ENCODE data around the gene CHCHD3. TPM values are rescaled to one million over a fixed set of nuclear protein-coding genes. Genes with fewer than 3 reads are reported as not detected.

CHCHD3 gene
- total and polyA plus RNA-seq, 5 donors: 120 to 150 (median 140) TPM

GRCh38 chr7:133112976-133113375 lies 31.1 kb upstream of the CHCHD3 start:
- Histone ChIP-seq H3K4me3 (ENCODE audit: low read length) (no peak overlapping the region), H3K4me1 (ENCODE audit: control insufficient read depth, insufficient read depth, low read length) (no peaks in the 10 kb centered on the region), H3K9me3 (ENCODE audit: control insufficient read depth, low read length) (peaks cover 4% of the 10 kb centered on the region), H3K27ac (ENCODE audit: low read length) (no peak overlapping the region), H3K27me3 (ENCODE audit: control insufficient read depth, insufficient read depth) (no peaks in the 10 kb centered on the region)
- WGBS: 92% methylated on average over 2 of the region's 2 CpGs
- no peak for ATAC-seq
- no peak for DNase-seq
- intact Hi-C loops (cut with DNase I): no loop called here

GRCh38 chr7:133112335-133112734 lies 30.4 kb upstream of the CHCHD3 start:
- WGBS: 76% methylated on average over 3 of the region's 3 CpGs
- ATAC-seq (no peak), DNase-seq (no peak)
- H3K27ac ChIP-seq (ENCODE audit: low read length): no peak overlapping the region
- no peak overlapping the region for H3K4me3 ChIP-seq (ENCODE audit: low read length)
- intact Hi-C loops (cut with DNase I): no loop called here
- peaks cover 4% of the 10 kb centered on the region for H3K9me3 ChIP-seq (ENCODE audit: control insufficient read depth, low read length)
- H3K27me3 ChIP-seq (ENCODE audit: control insufficient read depth, insufficient read depth): no peaks in the 10 kb centered on the region
- no peaks in the 10 kb centered on the region for H3K4me1 ChIP-seq (ENCODE audit: control insufficient read depth, insufficient read depth, low read length)

GRCh38 chr7:133110312-133110711 lies 28.4 kb upstream of the CHCHD3 start:
- H3K27me3 ChIP-seq (ENCODE audit: control insufficient read depth, insufficient read depth): no peaks in the 10 kb centered on the region
- ATAC-seq (no peak), DNase-seq (no peak)
- no peak overlapping the region for H3K4me3 ChIP-seq (ENCODE audit: low read length)
- no peak overlapping the region for H3K27ac ChIP-seq (ENCODE audit: low read length)
- H3K4me1 ChIP-seq (ENCODE audit: control insufficient read depth, insufficient read depth, low read length): no peaks in the 10 kb centered on the region
- H3K9me3 ChIP-seq (ENCODE audit: control insufficient read depth, low read length): peaks cover 6% of the 10 kb centered on the region
- WGBS: 88% methylated on average over 4 of the region's 4 CpGs
- intact Hi-C loops (cut with DNase I): no loop called here

GRCh38 chr7:133109816-133110215 lies 27.9 kb upstream of the CHCHD3 start:
- no peak overlapping the region for H3K27ac ChIP-seq (ENCODE audit: low read length)
- intact Hi-C loops (cut with DNase I): no loop called here
- ATAC-seq (no peak), DNase-seq (no peak)
- H3K27me3 ChIP-seq (ENCODE audit: control insufficient read depth, insufficient read depth): no peaks in the 10 kb centered on the region
- no peak overlapping the region for H3K4me3 ChIP-seq (ENCODE audit: low read length)
- H3K4me1 ChIP-seq (ENCODE audit: control insufficient read depth, insufficient read depth, low read length): no peaks in the 10 kb centered on the region
- peaks cover 6% of the 10 kb centered on the region for H3K9me3 ChIP-seq (ENCODE audit: control insufficient read depth, low read length)

DNA sequence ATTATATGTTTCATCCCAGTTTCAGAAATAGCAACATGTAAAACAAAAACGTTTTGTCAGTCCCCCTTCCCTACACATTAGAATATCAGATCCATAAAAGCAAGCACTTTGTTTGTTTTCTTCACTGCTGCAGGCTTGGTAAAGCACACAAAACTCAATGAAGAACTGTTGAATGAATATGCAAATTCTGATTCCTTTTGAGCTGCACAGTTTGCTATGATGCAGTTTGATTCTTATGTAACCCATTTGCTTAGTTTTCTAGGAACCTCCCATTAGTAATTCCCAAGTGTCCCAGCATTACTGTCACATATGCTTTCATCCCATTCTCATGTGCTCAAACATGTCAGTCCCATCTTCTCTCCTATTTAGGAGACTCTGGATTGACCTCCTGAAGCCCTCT lies 26.1 kb upstream of the CHCHD3 start:
- Histone ChIP-seq H3K27me3 (ENCODE audit: control insufficient read depth, insufficient read depth) (no peaks in the 10 kb centered on the region), H3K27ac (ENCODE audit: low read length) (no peak overlapping the region), H3K4me3 (ENCODE audit: low read length) (no peak overlapping the region), H3K4me1 (ENCODE audit: control insufficient read depth, insufficient read depth, low read length) (no peaks in the 10 kb centered on the region), H3K9me3 (ENCODE audit: control insufficient read depth, low read length) (peaks cover 6% of the 10 kb centered on the region)
- no peak for DNase-seq
- ATAC-seq: no peak
- intact Hi-C loops (cut with DNase I): no loop called here
- WGBS: 39% methylated on average over 1 of the region's 1 CpG

- DNase-seq (no peak), ATAC-seq (no peak)
- Histone ChIP-seq H3K4me3 (ENCODE audit: low read length) (no peak overlapping the region), H3K27ac (ENCODE audit: low read length) (no peak overlapping the region), H3K9me3 (ENCODE audit: control insufficient read depth, low read length) (peaks cover 2% of the 10 kb centered on the region), H3K4me1 (ENCODE audit: control insufficient read depth, insufficient read depth, low read length) (no peaks in the 10 kb centered on the region), H3K27me3 (ENCODE audit: control insufficient read depth, insufficient read depth) (no peaks in the 10 kb centered on the region)
- intact Hi-C loops (cut with DNase I): no loop called here
- 81% methylated on average over 6 of the region's 6 CpGs for WGBS
These were observed 20.6 kb upstream of the CHCHD3 start for GRCh38 chr7:133102276-133103060.

- H3K4me3 ChIP-seq (ENCODE audit: low read length): no peak overlapping the region
- no peaks in the 10 kb centered on the region for H3K27me3 ChIP-seq (ENCODE audit: control insufficient read depth, insufficient read depth)
- H3K27ac ChIP-seq (ENCODE audit: low read length): no peak overlapping the region
- 58% methylated on average over 3 of the region's 3 CpGs for WGBS
- ATAC-seq (no peak), DNase-seq (no peak)
- intact Hi-C loops (cut with DNase I): no loop called here
- H3K9me3 ChIP-seq (ENCODE audit: control insufficient read depth, low read length): no peaks in the 10 kb centered on the region
- no peaks in the 10 kb centered on the region for H3K4me1 ChIP-seq (ENCODE audit: control insufficient read depth, insufficient read depth, low read length)
These were observed 17.9 kb upstream of the CHCHD3 start for GRCh38 chr7:133099633-133100286.

DNA sequence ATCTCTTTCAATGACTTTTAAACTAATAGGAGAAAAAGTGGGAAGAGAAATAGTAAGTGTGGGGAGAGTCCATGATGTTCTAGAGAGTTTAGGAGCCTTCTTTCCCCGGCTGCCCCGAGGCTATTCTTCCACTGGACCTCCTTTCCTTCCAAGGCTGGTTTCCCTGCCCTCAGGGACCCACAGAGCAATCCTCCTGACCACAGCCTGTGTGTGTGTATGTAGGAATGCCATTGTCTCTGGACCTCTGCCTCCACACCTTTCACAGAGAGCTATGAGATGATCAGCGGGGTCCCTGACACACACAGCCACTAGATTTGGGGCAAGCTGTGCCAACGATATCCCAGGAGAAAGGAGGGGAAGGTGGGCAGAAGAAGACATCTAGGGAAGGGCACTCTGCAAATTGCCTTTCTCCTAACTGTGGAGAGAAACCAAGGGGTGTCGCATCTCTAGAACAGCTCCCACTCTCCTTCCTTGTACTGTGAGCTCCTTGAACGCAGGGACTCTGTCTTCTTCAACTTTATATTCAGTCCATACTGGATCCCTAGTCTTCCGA lies 13.3 kb upstream of the CHCHD3 start:
- Histone ChIP-seq H3K4me3 (ENCODE audit: low read length) (no peak overlapping the region), H3K9me3 (ENCODE audit: control insufficient read depth, low read length) (no peaks in the 10 kb centered on the region), H3K27ac (ENCODE audit: low read length) (no peak overlapping the region), H3K27me3 (ENCODE audit: control insufficient read depth, insufficient read depth) (no peaks in the 10 kb centered on the region), H3K4me1 (ENCODE audit: control insufficient read depth, insufficient read depth, low read length) (no peaks in the 10 kb centered on the region)
- no peak for ATAC-seq
- 72% methylated on average over 7 of the region's 7 CpGs for WGBS
- intact Hi-C loops (cut with DNase I): no loop called here
- DNase-seq: no peak

- intact Hi-C loops (cut with DNase I): no loop called here
- no peak for ATAC-seq
- Histone ChIP-seq H3K4me1 (ENCODE audit: control insufficient read depth, insufficient read depth, low read length) (no peaks in the 10 kb centered on the region), H3K9me3 (ENCODE audit: control insufficient read depth, low read length) (no peaks in the 10 kb centered on the region), H3K27me3 (ENCODE audit: control insufficient read depth, insufficient read depth) (no peaks in the 10 kb centered on the region), H3K27ac (ENCODE audit: low read length) (no peak overlapping the region), H3K4me3 (ENCODE audit: low read length) (no peak overlapping the region)
- no peak for DNase-seq
- 90% methylated on average over 3 of the region's 3 CpGs for WGBS
These were observed 10.1 kb upstream of the CHCHD3 start for GRCh38 chr7:133091943-133092464.

GRCh38 chr7:133082390-133082766 lies 488 bp upstream of the CHCHD3 start:
- H3K4me1 ChIP-seq (ENCODE audit: control insufficient read depth, insufficient read depth, low read length): peaks cover 2% of the 10 kb centered on the region
- H3K27ac ChIP-seq (ENCODE audit: low read length): no peak overlapping the region
- ATAC-seq (no peak), DNase-seq (no peak)
- no peaks in the 10 kb centered on the region for H3K27me3 ChIP-seq (ENCODE audit: control insufficient read depth, insufficient read depth)
- WGBS: 90% methylated on average over 3 of the region's 3 CpGs
- no peaks in the 10 kb centered on the region for H3K9me3 ChIP-seq (ENCODE audit: control insufficient read depth, low read length)
- intact Hi-C loops (cut with DNase I): no loop called here
- no peak overlapping the region for H3K4me3 ChIP-seq (ENCODE audit: low read length)

GRCh38 chr7:133081119-133081598 lies 731 bp downstream of the CHCHD3 start:
- peaks cover 2% of the 10 kb centered on the region for H3K4me1 ChIP-seq (ENCODE audit: control insufficient read depth, insufficient read depth, low read length)
- ATAC-seq: peak; percentile 22
- H3K27ac ChIP-seq (ENCODE audit: low read length): peak overlapping the region; percentile 84
- H3K27me3 ChIP-seq (ENCODE audit: control insufficient read depth, insufficient read depth): no peaks in the 10 kb centered on the region
- peak overlapping the region; percentile 79 for H3K4me3 ChIP-seq (ENCODE audit: low read length)
- DNase-seq: peak; percentile 28 to 53 (median 43)
- no peaks in the 10 kb centered on the region for H3K9me3 ChIP-seq (ENCODE audit: control insufficient read depth, low read length)
- 5% methylated on average over 8 of the region's 8 CpGs for WGBS
- intact Hi-C loops (cut with DNase I): no loop called here

All from right cardiac atrium (tissue), 5 donors.